ENCODE measurements around the gene CCDC34. TPM values are rescaled to one million over a fixed set of nuclear protein-coding genes. Genes with fewer than 3 reads are reported as not detected.

The CCDC34 gene
- total RNA-seq, 1 donor from 2014 or later: 30.6 TPM

GRCh38 chr11:27309046-27309445 lies 54.0 kb downstream of the CCDC34 start:
- Mint-ChIP-seq H3K9me3 (no peaks in the 10 kb centered on the region), H3K27ac (no peak overlapping the region), H3K36me3 (no peaks in the 10 kb centered on the region), H3K4me3 (no peak overlapping the region), H3K27me3 (ENCODE audit: insufficient read depth, low read depth) (no peaks in the 10 kb centered on the region), H3K4me1 (no peaks in the 10 kb centered on the region)
- no peaks in the 10 kb centered on the region for H3K9me3 ChIP-seq (ENCODE audit: low read depth)
- no peaks in the 10 kb centered on the region for H3K79me2 ChIP-seq (ENCODE audit: low read depth)
- H3K36me3 ChIP-seq: no peaks in the 10 kb centered on the region
- no peaks in the 10 kb centered on the region for H4K20me1 ChIP-seq (ENCODE audit: low read depth)
- DNase-seq (ENCODE audit: low spot score): no peak
- H3K4me1 ChIP-seq: no peaks in the 10 kb centered on the region
- no peak overlapping the region for H3K27ac ChIP-seq
- TF ChIP-seq EZH2 (IDR thresholded peaks at IDR 0.05) (no peak), EZH2phosphoT487 (IDR thresholded peaks at IDR 0.05) (no peak), CTCF (IDR thresholded peaks at IDR 0.05) (no peak)
- H3K9ac ChIP-seq: no peak overlapping the region
- H3K4me2 ChIP-seq: no peak overlapping the region
- H3K27me3 ChIP-seq: no peaks in the 10 kb centered on the region
- H3K4me3 ChIP-seq: no peak overlapping the region
- no peaks in the 10 kb centered on the region for H3F3A ChIP-seq (ENCODE audit: low read depth)
- H2AFZ ChIP-seq (replicated peaks): no peak overlapping the region

DNA sequence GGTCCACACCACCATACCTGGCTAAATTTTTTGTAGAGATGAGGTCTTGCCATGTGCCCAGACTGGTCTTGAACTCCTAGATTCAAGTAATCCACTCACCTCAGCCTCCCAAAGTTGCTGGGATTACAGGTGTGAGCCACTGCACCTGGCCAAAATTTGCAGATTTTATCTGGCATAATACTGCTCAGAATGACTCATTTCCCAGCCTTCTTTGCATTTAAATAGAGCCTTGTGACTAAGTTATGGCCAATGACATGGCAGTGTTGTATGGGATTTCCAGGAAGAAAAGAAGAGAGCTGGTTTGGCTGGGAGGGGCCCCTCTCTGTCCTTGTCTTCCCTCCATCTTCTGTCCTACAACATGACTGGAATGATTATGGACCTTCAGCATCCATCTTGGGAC lies 55.8 kb downstream of the CCDC34 start:
- Histone ChIP-seq H3K27me3 (no peaks in the 10 kb centered on the region), H3K4me1 (no peaks in the 10 kb centered on the region), H3K4me3 (no peak overlapping the region), H3K27ac (no peak overlapping the region), H3K36me3 (peaks cover 3% of the 10 kb centered on the region), H3K9ac (no peak overlapping the region), H3K79me2 (ENCODE audit: low read depth) (no peaks in the 10 kb centered on the region), H3K4me2 (no peak overlapping the region), H4K20me1 (ENCODE audit: low read depth) (no peaks in the 10 kb centered on the region), H3F3A (ENCODE audit: low read depth) (no peaks in the 10 kb centered on the region), H3K9me3 (ENCODE audit: low read depth) (no peaks in the 10 kb centered on the region), H2AFZ (replicated peaks) (no peak overlapping the region)
- Mint-ChIP-seq H3K36me3 (no peaks in the 10 kb centered on the region), H3K4me1 (no peaks in the 10 kb centered on the region), H3K9me3 (no peaks in the 10 kb centered on the region), H3K4me3 (no peak overlapping the region), H3K27ac (no peak overlapping the region), H3K27me3 (ENCODE audit: insufficient read depth, low read depth) (no peaks in the 10 kb centered on the region)
- TF ChIP-seq CTCF (IDR thresholded peaks at IDR 0.05) (no peak), EZH2 (IDR thresholded peaks at IDR 0.05) (no peak), EZH2phosphoT487 (IDR thresholded peaks at IDR 0.05) (no peak)
- no peak for DNase-seq (ENCODE audit: low spot score)

GRCh38 chr11:27305751-27306150 lies 57.3 kb downstream of the CCDC34 start:
- Mint-ChIP-seq H3K27ac (no peak overlapping the region), H3K4me3 (no peak overlapping the region), H3K9me3 (peaks cover 2% of the 10 kb centered on the region), H3K36me3 (no peaks in the 10 kb centered on the region), H3K4me1 (no peaks in the 10 kb centered on the region), H3K27me3 (ENCODE audit: insufficient read depth, low read depth) (no peaks in the 10 kb centered on the region)
- no peaks in the 10 kb centered on the region for H3F3A ChIP-seq (ENCODE audit: low read depth)
- no peak overlapping the region for H2AFZ ChIP-seq (replicated peaks)
- no peak for TF ChIP-seq CTCF (IDR thresholded peaks at IDR 0.05)
- no peak for TF ChIP-seq EZH2 (IDR thresholded peaks at IDR 0.05)
- TF ChIP-seq EZH2phosphoT487 (IDR thresholded peaks at IDR 0.05): no peak
- H4K20me1 ChIP-seq (ENCODE audit: low read depth): no peaks in the 10 kb centered on the region
- no peak overlapping the region for H3K4me3 ChIP-seq
- no peak for DNase-seq (ENCODE audit: low spot score)
- H3K79me2 ChIP-seq (ENCODE audit: low read depth): no peaks in the 10 kb centered on the region
- H3K9ac ChIP-seq: no peak overlapping the region
- no peaks in the 10 kb centered on the region for H3K4me1 ChIP-seq
- H3K9me3 ChIP-seq (ENCODE audit: low read depth): no peaks in the 10 kb centered on the region
- H3K4me2 ChIP-seq: no peak overlapping the region
- peaks cover 3% of the 10 kb centered on the region for H3K36me3 ChIP-seq
- H3K27ac ChIP-seq: no peak overlapping the region
- H3K27me3 ChIP-seq: no peaks in the 10 kb centered on the region

Measured in neural progenitor cell (in vitro differentiated cells).